NCI-H146 treated with DMSO at 0.1 percent for 48 hours (cell line): Measurements from ENCODE around the gene PLCH2.

ENCODE experiments used
- DNase-seq: peaks from one replicate; lab custom pipeline; 2025; ENCODE audit not compliant: unreplicated experiment; lab: John Stamatoyannopoulos, UW

PLCH2 gene

GRCh38 chr1:2474104-2474844 lies 1.8 kb upstream of the PLCH2 start:
- no peak for DNase-seq

GRCh38 chr1:2474933-2475371 lies 1.1 kb upstream of the PLCH2 start:
- DNase-seq, result no peak

GRCh38 chr1:2475571-2475970 lies 518 bp upstream of the PLCH2 start:
- no peak for DNase-seq

- DNase-seq, result no peak
Measured at GRCh38 chr1:2477309-2477708, 1.2 kb downstream of the PLCH2 start.

GRCh38 chr1:2477791-2478499 lies 1.9 kb downstream of the PLCH2 start:
- no peak for DNase-seq

- DNase-seq, result no peak
Measured at GRCh38 chr1:2479186-2479585, 3.1 kb downstream of the PLCH2 start.

- DNase-seq, result no peak
Measured at GRCh38 chr1:2479618-2480017, 3.5 kb downstream of the PLCH2 start.

- DNase-seq, result no peak
Measured at GRCh38 chr1:2480236-2480985, 4.3 kb downstream of the PLCH2 start.

- DNase-seq, result no peak
Measured at GRCh38 chr1:2480986-2481364, 4.9 kb downstream of the PLCH2 start.

GRCh38 chr1:2481885-2482284 lies 5.8 kb downstream of the PLCH2 start:
- DNase-seq, result no peak

GRCh38 chr1:2482588-2482987 lies 6.5 kb downstream of the PLCH2 start:
- no peak for DNase-seq

- no peak for DNase-seq
Measured at GRCh38 chr1:2483026-2483425, 6.9 kb downstream of the PLCH2 start.

GRCh38 chr1:2483970-2484369 lies 7.9 kb downstream of the PLCH2 start:
- no peak for DNase-seq

- no peak for DNase-seq
Measured at GRCh38 chr1:2486041-2486440, 10.0 kb downstream of the PLCH2 start.

GRCh38 chr1:2486558-2486957 lies 10.5 kb downstream of the PLCH2 start:
- DNase-seq, result no peak

GRCh38 chr1:2488688-2489087 lies 12.6 kb downstream of the PLCH2 start:
- no peak for DNase-seq

GRCh38 chr1:2489615-2490014 lies 13.5 kb downstream of the PLCH2 start:
- no peak for DNase-seq

- DNase-seq, result no peak
Measured at GRCh38 chr1:2492091-2492490, 16.0 kb downstream of the PLCH2 start.

- DNase-seq, result no peak
Measured at GRCh38 chr1:2493218-2493617, 17.1 kb downstream of the PLCH2 start.

GRCh38 chr1:2493691-2494322 lies 17.7 kb downstream of the PLCH2 start:
- DNase-seq, result no peak

- DNase-seq, result no peak
Measured at GRCh38 chr1:2494323-2494693, 18.2 kb downstream of the PLCH2 start.

- no peak for DNase-seq
Measured at GRCh38 chr1:2495026-2495425, 18.9 kb downstream of the PLCH2 start.
